ENCODE results near the gene C11orf91. TPM values are rescaled to one million over a fixed set of nuclear protein-coding genes. Genes with fewer than 3 reads are reported as not detected.

Gene C11orf91
- total and polyA plus RNA-seq, 4 donors, result not detected

GRCh38 chr11:33655842-33656600, 44.6 kb downstream of the C11orf91 start:
- no peak overlapping the region for H3K4me3 ChIP-seq (ENCODE audit: low read depth in 1 of 3, low read length in 3 of 3)
- WGBS, result 79% methylated on average over 11 of the region's 11 CpGs
- DNase-seq (ENCODE audit: low spot score), result no peak
- no peak overlapping the region for H3K27ac ChIP-seq (ENCODE audit: low read depth in 1 of 2, low read length in 2 of 2)
- H3K27me3 ChIP-seq (ENCODE audit: control insufficient read depth in 4 of 4, insufficient read depth in 4 of 4, low read length in 3 of 4), result peaks cover 0 to 4% (median 0%) of the 10 kb centered on the region in 4 donors
- no peaks in the 10 kb centered on the region for H3K9me3 ChIP-seq (ENCODE audit: control insufficient read depth in 4 of 4, low read length in 3 of 4)
- H3K9ac ChIP-seq (ENCODE audit: low read depth in 1 of 2, low read length in 2 of 2), result no peak overlapping the region
- no peaks in the 10 kb centered on the region for H3K36me3 ChIP-seq (ENCODE audit: control insufficient read depth in 4 of 4, insufficient read depth in 3 of 4, low read depth in 1 of 4, low read length in 3 of 4)
- H3K4me1 ChIP-seq (ENCODE audit: control insufficient read depth in 4 of 4, insufficient read depth in 4 of 4, low read length in 3 of 4), result no peaks in the 10 kb centered on the region
- TF ChIP-seq JUND (IDR thresholded peaks at IDR 0.05), result no peak
- TF ChIP-seq RXRA (IDR thresholded peaks at IDR 0.05), result no peak
- no peak for TF ChIP-seq CTCF (IDR thresholded peaks at IDR 0.05; ENCODE audit: low read depth, low read length, missing input control)
- TF ChIP-seq GABPA (IDR thresholded peaks at IDR 0.05 in 1 of 2, conservative IDR thresholded peaks at IDR 0.05 in 1 of 2), result no peak
- TF ChIP-seq ATF3 (IDR thresholded peaks at IDR 0.05), result no peak
- no peak for TF ChIP-seq HNF4G (IDR thresholded peaks at IDR 0.05)
- no peak for TF ChIP-seq EGR1 (IDR thresholded peaks at IDR 0.05; ENCODE audit: low read depth in 2 of 2)
- no peak for TF ChIP-seq FOXA2 (IDR thresholded peaks at IDR 0.05)
- no peak for TF ChIP-seq ZBTB33 (IDR thresholded peaks at IDR 0.05)
- TF ChIP-seq SP1 (IDR thresholded peaks at IDR 0.05), result no peak
- TF ChIP-seq REST (IDR thresholded peaks at IDR 0.05), result no peak
- no peak for TF ChIP-seq YY1 (IDR thresholded peaks at IDR 0.05)
- TF ChIP-seq TAF1 (conservative IDR thresholded peaks at IDR 0.05), result no peak
- TF ChIP-seq HNF4A (conservative IDR thresholded peaks at IDR 0.05), result no peak

GRCh38 chr11:33654594-33654993, 46.0 kb downstream of the C11orf91 start:
- Histone ChIP-seq H3K4me3 (ENCODE audit: low read depth in 1 of 3, low read length in 3 of 3) (no peak overlapping the region), H3K36me3 (ENCODE audit: control insufficient read depth in 4 of 4, insufficient read depth in 3 of 4, low read depth in 1 of 4, low read length in 3 of 4) (no peaks in the 10 kb centered on the region), H3K9me3 (ENCODE audit: control insufficient read depth in 4 of 4, low read length in 3 of 4) (no peaks in the 10 kb centered on the region), H3K4me1 (ENCODE audit: control insufficient read depth in 4 of 4, insufficient read depth in 4 of 4, low read length in 3 of 4) (no peaks in the 10 kb centered on the region), H3K9ac (ENCODE audit: low read depth in 1 of 2, low read length in 2 of 2) (no peak overlapping the region), H3K27me3 (ENCODE audit: control insufficient read depth in 4 of 4, insufficient read depth in 4 of 4, low read length in 3 of 4) (peaks cover 0 to 4% (median 0%) of the 10 kb centered on the region in 4 donors), H3K27ac (ENCODE audit: low read depth in 1 of 2, low read length in 2 of 2) (no peak overlapping the region)
- WGBS, result 70% methylated on average over 6 of the region's 6 CpGs
- DNase-seq (ENCODE audit: low spot score), result no peak
- TF ChIP-seq FOXA1 (IDR thresholded peaks at IDR 0.05) (no peak), EGR1 (IDR thresholded peaks at IDR 0.05; ENCODE audit: low read depth in 2 of 2) (no peak), HNF4A (conservative IDR thresholded peaks at IDR 0.05) (no peak), MAX (IDR thresholded peaks at IDR 0.05) (no peak), NR2F2 (IDR thresholded peaks at IDR 0.05) (no peak), CTCF (IDR thresholded peaks at IDR 0.05; ENCODE audit: low read depth, low read length, missing input control) (no peak), TAF1 (conservative IDR thresholded peaks at IDR 0.05) (no peak), HNF4G (IDR thresholded peaks at IDR 0.05) (no peak), RAD21 (IDR thresholded peaks at IDR 0.05) (no peak), GABPA (IDR thresholded peaks at IDR 0.05 in 1 of 2, conservative IDR thresholded peaks at IDR 0.05 in 1 of 2) (no peak), ZBTB33 (IDR thresholded peaks at IDR 0.05) (no peak), FOXA2 (IDR thresholded peaks at IDR 0.05) (no peak), YY1 (IDR thresholded peaks at IDR 0.05) (no peak), ATF3 (IDR thresholded peaks at IDR 0.05) (no peak)

Measured in liver (tissue), 9 donors.